Measurements from ENCODE around the gene RAB20.

- TF ChIP-seq, protein P1, sequence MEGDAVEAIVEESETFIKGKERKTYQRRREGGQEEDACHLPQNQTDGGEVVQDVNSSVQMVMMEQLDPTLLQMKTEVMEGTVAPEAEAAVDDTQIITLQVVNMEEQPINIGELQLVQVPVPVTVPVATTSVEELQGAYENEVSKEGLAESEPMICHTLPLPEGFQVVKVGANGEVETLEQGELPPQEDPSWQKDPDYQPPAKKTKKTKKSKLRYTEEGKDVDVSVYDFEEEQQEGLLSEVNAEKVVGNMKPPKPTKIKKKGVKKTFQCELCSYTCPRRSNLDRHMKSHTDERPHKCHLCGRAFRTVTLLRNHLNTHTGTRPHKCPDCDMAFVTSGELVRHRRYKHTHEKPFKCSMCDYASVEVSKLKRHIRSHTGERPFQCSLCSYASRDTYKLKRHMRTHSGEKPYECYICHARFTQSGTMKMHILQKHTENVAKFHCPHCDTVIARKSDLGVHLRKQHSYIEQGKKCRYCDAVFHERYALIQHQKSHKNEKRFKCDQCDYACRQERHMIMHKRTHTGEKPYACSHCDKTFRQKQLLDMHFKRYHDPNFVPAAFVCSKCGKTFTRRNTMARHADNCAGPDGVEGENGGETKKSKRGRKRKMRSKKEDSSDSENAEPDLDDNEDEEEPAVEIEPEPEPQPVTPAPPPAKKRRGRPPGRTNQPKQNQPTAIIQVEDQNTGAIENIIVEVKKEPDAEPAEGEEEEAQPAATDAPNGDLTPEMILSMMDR (optimal IDR thresholded peaks at IDR 0.05 in 1 of 3, IDR thresholded peaks at IDR 0.05 in 1 of 3, conservative IDR thresholded peaks at IDR 0.05 in 1 of 3; ENCODE audit: extremely low read depth in 1 of 3, insufficient read depth in 2 of 3, low read length in 3 of 3): no peak
- TF ChIP-seq EZH2 (IDR thresholded peaks at IDR 0.05; ENCODE audit: low read length): no peak
These were observed 1.9 kb upstream of the RAB20 start for GRCh38 chr13:110563463-110563774.

All from keratinocyte (primary cell).